Panc1 (cell line): Measurements from ENCODE around the gene NEMP1.

Source experiments
- REST ChIP-seq, 2 experiments: IDR thresholded peaks; 2 replicates each; pipeline ENCODE4 v1.6.1; 2011 to 2012; ENCODE audit warnings: low read depth in 2 of 2, control low read depth in 1 of 2, low read length in 1 of 2, mild to moderate bottlenecking in 1 of 2, moderate library complexity in 1 of 2; ENCODE audit not compliant: insufficient read depth in 1 of 2
- TCF7L2 ChIP-seq: IDR thresholded peaks from 2 replicates; pipeline ENCODE4 v1.6.1; 2011; ENCODE audit warnings: mild to moderate bottlenecking, low read depth, low read length, inconsistent platforms
- TF ChIP-seq, protein P1 (sequence below): fragments of 450-650 bp; IDR thresholded peaks from 2 replicates; pipeline ENCODE4 v1.5.1; 2017; ENCODE audit warnings: mild to moderate bottlenecking

GRCh38 chr12:57101892-57102695, 23.5 kb upstream of the NEMP1 start:
- TF ChIP-seq REST (IDR thresholded peaks at IDR 0.05; ENCODE audit: insufficient read depth in 1 of 2, low read depth in 2 of 2, low read length in 1 of 2) (no peak), TCF7L2 (no peak)
- TF ChIP-seq, protein P1, sequence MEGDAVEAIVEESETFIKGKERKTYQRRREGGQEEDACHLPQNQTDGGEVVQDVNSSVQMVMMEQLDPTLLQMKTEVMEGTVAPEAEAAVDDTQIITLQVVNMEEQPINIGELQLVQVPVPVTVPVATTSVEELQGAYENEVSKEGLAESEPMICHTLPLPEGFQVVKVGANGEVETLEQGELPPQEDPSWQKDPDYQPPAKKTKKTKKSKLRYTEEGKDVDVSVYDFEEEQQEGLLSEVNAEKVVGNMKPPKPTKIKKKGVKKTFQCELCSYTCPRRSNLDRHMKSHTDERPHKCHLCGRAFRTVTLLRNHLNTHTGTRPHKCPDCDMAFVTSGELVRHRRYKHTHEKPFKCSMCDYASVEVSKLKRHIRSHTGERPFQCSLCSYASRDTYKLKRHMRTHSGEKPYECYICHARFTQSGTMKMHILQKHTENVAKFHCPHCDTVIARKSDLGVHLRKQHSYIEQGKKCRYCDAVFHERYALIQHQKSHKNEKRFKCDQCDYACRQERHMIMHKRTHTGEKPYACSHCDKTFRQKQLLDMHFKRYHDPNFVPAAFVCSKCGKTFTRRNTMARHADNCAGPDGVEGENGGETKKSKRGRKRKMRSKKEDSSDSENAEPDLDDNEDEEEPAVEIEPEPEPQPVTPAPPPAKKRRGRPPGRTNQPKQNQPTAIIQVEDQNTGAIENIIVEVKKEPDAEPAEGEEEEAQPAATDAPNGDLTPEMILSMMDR = no peak
